Suppressor macrophage treated with lipopolysaccharide for 1 hour (primary cell): ENCODE results near the gene TMPRSS13.
A peak's percentile ranks its signal among the peaks of the same experiment; 100 is the strongest.
"Not testable (repeated sequence)": the region's sequence is repeated elsewhere in the genome, so short reads cannot be mapped to it uniquely, and the experiment has no call there.

Experiments used
- DNase-seq, 3 donors: peaks; one replicate each; pipeline ENCODE4 v3.0.0-alpha.2; 2020 to 2022

Gene TMPRSS13

GRCh38 chr11:117950301-117950700, 21.1 kb upstream of the TMPRSS13 start:
- peak in 2 of 3 donors; percentile 62 to 63 for DNase-seq

GRCh38 chr11:117949062-117949461, 19.9 kb upstream of the TMPRSS13 start:
- no peak for DNase-seq

- DNase-seq: not testable (repeated sequence)
These were observed 19.3 kb upstream of the TMPRSS13 start for GRCh38 chr11:117948466-117948865.

- DNase-seq: not testable (repeated sequence)
These were observed 18.5 kb upstream of the TMPRSS13 start for GRCh38 chr11:117947751-117948150.

GRCh38 chr11:117946842-117947526, 17.8 kb upstream of the TMPRSS13 start:
- DNase-seq: peak; percentile 96 to 98 (median 98)

GRCh38 chr11:117946156-117946841, 17.1 kb upstream of the TMPRSS13 start:
- peak in 1 of 3 donors; percentile 52 for DNase-seq

GRCh38 chr11:117945047-117945810, 16.0 kb upstream of the TMPRSS13 start:
- DNase-seq: peak; percentile 90 to 95 (median 92)

GRCh38 chr11:117944554-117944953, 15.4 kb upstream of the TMPRSS13 start:
- DNase-seq: peak; percentile 38 to 59 (median 58)

- DNase-seq: peak in 2 of 3 donors; percentile 48 to 61
These were observed 12.9 kb upstream of the TMPRSS13 start for GRCh38 chr11:117941976-117942654.

- DNase-seq: no peak
These were observed 12.0 kb upstream of the TMPRSS13 start for GRCh38 chr11:117941163-117941707.

- DNase-seq: no peak
These were observed 11.5 kb upstream of the TMPRSS13 start for GRCh38 chr11:117940736-117941135.

GRCh38 chr11:117936973-117937372, 7.8 kb upstream of the TMPRSS13 start:
- DNase-seq: no peak

- DNase-seq: peak in 2 of 3 donors; percentile 41 to 49
These were observed 5.5 kb upstream of the TMPRSS13 start for GRCh38 chr11:117934526-117935307.

GRCh38 chr11:117933930-117934329, 4.7 kb upstream of the TMPRSS13 start:
- no peak for DNase-seq

GRCh38 chr11:117933475-117933874, 4.3 kb upstream of the TMPRSS13 start:
- DNase-seq: no peak

GRCh38 chr11:117932947-117933346, 3.7 kb upstream of the TMPRSS13 start:
- DNase-seq: no peak

- DNase-seq: no peak
These were observed 3.2 kb upstream of the TMPRSS13 start for GRCh38 chr11:117932426-117932825.

GRCh38 chr11:117931971-117932370, 2.8 kb upstream of the TMPRSS13 start:
- DNase-seq: no peak

GRCh38 chr11:117931331-117931950, 2.2 kb upstream of the TMPRSS13 start:
- DNase-seq: no peak

GRCh38 chr11:117930668-117931330, 1.6 kb upstream of the TMPRSS13 start:
- DNase-seq: no peak
